IMR-90 (cell line): ENCODE data around the gene SMIM31. TPM values are rescaled to one million over a fixed set of nuclear protein-coding genes. Genes with fewer than 3 reads are reported as not detected.

Source experiments
- microRNA-seq, 2 experiments: library from miRNA; stranded (forward) in 1 of 2; unstranded in 1 of 2; fragments of 10-50 nt in 1 of 2; fragments of <30 nt in 1 of 2; gene quantifications in 1 of 2; microRNA quantifications in 1 of 2; one replicate each; pipeline versions ENCODE3 to v1.1.0; 2013 to 2020; ENCODE audit not compliant: insufficient read depth in 1 of 2, insufficient read length in 1 of 2, unreplicated experiment in 1 of 2
- polyA plus RNA-seq, 3 experiments: library from polyadenylated mRNA; depleted of rRNA; stranded (reverse); fragments of >200 nt; gene quantifications; 2 replicates each; pipeline ENCODE4 v1.2.3, GENCODE V29; 2012; ENCODE audit warnings: low replicate concordance in 1 of 3
- small RNA-seq, 5 experiments: library from RNA; depleted of rRNA; stranded (forward); fragments of <200 nt; gene quantifications; one replicate each; pipeline ENCODE3, GENCODE V24; 2012
- total RNA-seq: library from RNA; depleted of rRNA; stranded (reverse); fragments of >200 nt; gene quantifications from 2 replicates; pipeline ENCODE4 v1.2.3, GENCODE V29; 2012; rRNA removed

The SMIM31 gene
- total and polyA plus RNA-seq, 2 of the 4 experiments (the other 2 are of a cell fraction) = not detected

Small RNAs within 50 kb of the gene (microRNA-seq; reads per million reads assigned to microRNA genes)
- gene RNU6-668P (ENCODE audit: insufficient read depth, insufficient read length) = not detected

Small RNAs within 50 kb of the gene (small RNA-seq; reads per million reads assigned to genes)
- gene RNU6-668P = 0 reads per million in 5 experiments

Other genes with a start within 250 kb of the SMIM31 start
- not detected in 2 replicates for gene APELA, start 123.0 kb downstream of the SMIM31 start, total RNA-seq
- gene APELA, start 123.0 kb downstream of the SMIM31 start, polyA plus RNA-seq (2012; rRNA removed) = not detected in 2 replicates
- 4.2 and 4.7 TPM in 2 replicates for gene TRIM61, start 223.5 kb downstream of the SMIM31 start, total RNA-seq
- 1.5 and 1.6 TPM in 2 replicates for gene TRIM61, start 223.5 kb downstream of the SMIM31 start, polyA plus RNA-seq (2012; rRNA removed)